Measurements from ENCODE around the gene BDKRB2. TPM values are rescaled to one million over a fixed set of nuclear protein-coding genes. Genes with fewer than 3 reads are reported as not detected.
A peak's percentile ranks its signal among the peaks of the same experiment; 100 is the strongest.

Gene BDKRB2
- polyA plus RNA-seq, 6 donors from 2014 or later, result not detected

- DNase-seq (no peak), ATAC-seq (ENCODE audit: low read depth in 2 of 2) (no peak)
- Mint-ChIP-seq H3K9me3 (no peaks in the 10 kb centered on the region), H3K36me3 (peaks cover 7 to 16% of the 10 kb centered on the region in 2 donors), H3K4me3 (no peak overlapping the region), H3K4me1 (no peaks in the 10 kb centered on the region), H3K27me3 (no peaks in the 10 kb centered on the region), H3K27ac (no peak overlapping the region)
Measured at GRCh38 chr14:96284430-96284829, 79.8 kb downstream of the BDKRB2 start.

GRCh38 chr14:96285667-96286066, 81.0 kb downstream of the BDKRB2 start:
- ATAC-seq (ENCODE audit: low read depth in 2 of 2), result no peak
- Mint-ChIP-seq H3K27ac (peak overlapping the region in 1 of 6 donors; percentile 1), H3K4me3 (no peak overlapping the region), H3K9me3 (no peaks in the 10 kb centered on the region), H3K27me3 (no peaks in the 10 kb centered on the region), H3K36me3 (peaks cover 7 to 16% of the 10 kb centered on the region in 2 donors), H3K4me1 (no peaks in the 10 kb centered on the region)
- no peak for DNase-seq

- H3K27ac Mint-ChIP-seq, result no peak overlapping the region
- no peaks in the 10 kb centered on the region for H3K4me1 Mint-ChIP-seq
- no peak overlapping the region for H3K4me3 Mint-ChIP-seq
- ATAC-seq (ENCODE audit: low read depth in 2 of 2) (no peak), DNase-seq (no peak)
- H3K9me3 Mint-ChIP-seq, result no peaks in the 10 kb centered on the region
- H3K27me3 Mint-ChIP-seq, result no peaks in the 10 kb centered on the region
- peaks cover 7 to 16% of the 10 kb centered on the region in 2 donors for H3K36me3 Mint-ChIP-seq
Measured at GRCh38 chr14:96286251-96286650, 81.6 kb downstream of the BDKRB2 start.

GRCh38 chr14:96287856-96288255, 83.2 kb downstream of the BDKRB2 start:
- no peak for ATAC-seq (ENCODE audit: low read depth in 2 of 2)
- peaks cover 14 to 16% of the 10 kb centered on the region in 2 donors for H3K36me3 Mint-ChIP-seq
- peak overlapping the region in 3 of 6 donors; percentile 1 to 86 (median 57) for H3K27ac Mint-ChIP-seq
- no peaks in the 10 kb centered on the region for H3K27me3 Mint-ChIP-seq
- no peak for DNase-seq
- no peaks in the 10 kb centered on the region for H3K4me1 Mint-ChIP-seq
- H3K9me3 Mint-ChIP-seq, result no peaks in the 10 kb centered on the region
- H3K4me3 Mint-ChIP-seq, result no peak overlapping the region

Other genes starting within 250 kb of the BDKRB2 start
- gene C14orf132, start 165.5 kb upstream of the BDKRB2 start, polyA plus RNA-seq (ENCODE audit: low read depth in 6 of 6), result under 1 TPM in 4 of 6 donors, not detected in 2; 0.28 to 0.87 (median 0.71) TPM
- gene BDKRB1, start 51.4 kb downstream of the BDKRB2 start, polyA plus RNA-seq (ENCODE audit: low read depth in 6 of 6), result not detected
- 1 to 10 TPM; 1.4 to 2.2 (median 1.8) TPM for gene ATG2B, start 158.5 kb downstream of the BDKRB2 start, polyA plus RNA-seq (ENCODE audit: low read depth in 6 of 6)
- 10 to 100 TPM; 19.0 to 31.6 (median 24.0) TPM for gene GSKIP, start 158.7 kb downstream of the BDKRB2 start, polyA plus RNA-seq (ENCODE audit: low read depth in 6 of 6)
- gene AK7, start 187.3 kb downstream of the BDKRB2 start, polyA plus RNA-seq (ENCODE audit: low read depth in 6 of 6), result under 1 TPM in 1 of 6 donors, not detected in 5; 0.62 TPM

Data from naive B cell (primary cell).